Measurements from ENCODE around the gene KBTBD4.
"Not testable (repeated sequence)": the region's sequence is repeated elsewhere in the genome, so short reads cannot be mapped to it uniquely, and the experiment has no call there.

Gene KBTBD4

GRCh38 chr11:47551086-47551485, 27.7 kb downstream of the KBTBD4 start:
- Histone ChIP-seq H3K4me2 (ENCODE audit: low read length) (no peak overlapping the region), H3K4me1 (ENCODE audit: control insufficient read depth, low read depth, low read length) (no peaks in the 10 kb centered on the region), H3K79me1 (ENCODE audit: low read length) (no peaks in the 10 kb centered on the region), H3K23ac (ENCODE audit: low read length) (no peak overlapping the region), H4K8ac (ENCODE audit: low read depth, low read length) (no peak overlapping the region), H3K9ac (ENCODE audit: low read length) (no peak overlapping the region), H3K56ac (ENCODE audit: low read length) (no peak overlapping the region), H3K79me2 (ENCODE audit: control insufficient read depth, insufficient read depth, low read length) (peaks cover 63% of the 10 kb centered on the region), H3K36me3 (ENCODE audit: control insufficient read depth, insufficient read depth, low read length) (no peaks in the 10 kb centered on the region), H3K27me3 (ENCODE audit: insufficient read depth, low read length, poor library complexity) (no peaks in the 10 kb centered on the region), H4K5ac (ENCODE audit: low read length) (no peak overlapping the region), H2BK5ac (ENCODE audit: low read length) (no peak overlapping the region), H2BK120ac (ENCODE audit: low read depth, low read length) (no peak overlapping the region), H3K27ac (ENCODE audit: low read depth, low read length) (no peak overlapping the region), H3K4ac (ENCODE audit: low read depth, low read length) (no peak overlapping the region), H2BK15ac (replicated peaks; ENCODE audit: low read depth) (no peak overlapping the region), H3K18ac (ENCODE audit: low read length) (no peak overlapping the region), H2AK5ac (ENCODE audit: low read length) (no peak overlapping the region), H3K4me3 (ENCODE audit: low read length) (no peak overlapping the region)
- peak; percentile 73 for DNase-seq

- Histone ChIP-seq H3K36me3 (ENCODE audit: control insufficient read depth, insufficient read depth, low read length) (no peaks in the 10 kb centered on the region), H3K79me2 (ENCODE audit: control insufficient read depth, insufficient read depth, low read length) (peaks cover 67% of the 10 kb centered on the region), H3K27ac (ENCODE audit: low read depth, low read length) (no peak overlapping the region), H2BK120ac (ENCODE audit: low read depth, low read length) (no peak overlapping the region), H3K4ac (ENCODE audit: low read depth, low read length) (no peak overlapping the region), H3K4me2 (ENCODE audit: low read length) (no peak overlapping the region), H2BK5ac (ENCODE audit: low read length) (no peak overlapping the region), H3K4me3 (ENCODE audit: low read length) (no peak overlapping the region), H2AK5ac (ENCODE audit: low read length) (no peak overlapping the region), H3K9ac (ENCODE audit: low read length) (no peak overlapping the region), H3K27me3 (ENCODE audit: insufficient read depth, low read length, poor library complexity) (no peaks in the 10 kb centered on the region), H3K4me1 (ENCODE audit: control insufficient read depth, low read depth, low read length) (no peaks in the 10 kb centered on the region), H2BK15ac (replicated peaks; ENCODE audit: low read depth) (no peak overlapping the region), H3K56ac (ENCODE audit: low read length) (no peak overlapping the region), H4K8ac (ENCODE audit: low read depth, low read length) (no peak overlapping the region), H3K18ac (ENCODE audit: low read length) (no peak overlapping the region), H4K5ac (ENCODE audit: low read length) (no peak overlapping the region), H3K23ac (ENCODE audit: low read length) (no peak overlapping the region), H3K79me1 (ENCODE audit: low read length) (no peaks in the 10 kb centered on the region)
- WGBS (ENCODE audit: extremely low coverage, insufficient coverage, low lambda C conversion rate) = no CpG with 5 or more reads among the region's 10 CpGs
- no peak for DNase-seq
Measured at GRCh38 chr11:47550288-47551047, 28.3 kb downstream of the KBTBD4 start.

GRCh38 chr11:47546274-47546673, 32.5 kb downstream of the KBTBD4 start:
- not testable (repeated sequence) for H2AK5ac ChIP-seq (ENCODE audit: low read length); DNase-seq; H4K8ac ChIP-seq (ENCODE audit: low read depth, low read length); H3K4me3 ChIP-seq (ENCODE audit: low read length); H3K79me1 ChIP-seq (ENCODE audit: low read length); H2BK5ac ChIP-seq (ENCODE audit: low read length); H2BK15ac ChIP-seq (replicated peaks; ENCODE audit: low read depth); H3K27ac ChIP-seq (ENCODE audit: low read depth, low read length); H3K36me3 ChIP-seq (ENCODE audit: control insufficient read depth, insufficient read depth, low read length); H2BK120ac ChIP-seq (ENCODE audit: low read depth, low read length); H3K9ac ChIP-seq (ENCODE audit: low read length); H3K23ac ChIP-seq (ENCODE audit: low read length); H3K4me1 ChIP-seq (ENCODE audit: control insufficient read depth, low read depth, low read length); H3K18ac ChIP-seq (ENCODE audit: low read length); H3K56ac ChIP-seq (ENCODE audit: low read length); H4K5ac ChIP-seq (ENCODE audit: low read length); H3K4me2 ChIP-seq (ENCODE audit: low read length); H3K4ac ChIP-seq (ENCODE audit: low read depth, low read length); H3K27me3 ChIP-seq (ENCODE audit: insufficient read depth, low read length, poor library complexity)
- H3K79me2 ChIP-seq (ENCODE audit: control insufficient read depth, insufficient read depth, low read length) = peaks cover 92% of the 10 kb centered on the region
- WGBS (ENCODE audit: extremely low coverage, insufficient coverage, low lambda C conversion rate) = no CpG with 5 or more reads among the region's 7 CpGs

- Histone ChIP-seq H4K8ac (ENCODE audit: low read depth, low read length) (no peak overlapping the region), H2BK5ac (ENCODE audit: low read length) (no peak overlapping the region), H3K79me2 (ENCODE audit: control insufficient read depth, insufficient read depth, low read length) (peaks cover 92% of the 10 kb centered on the region), H3K18ac (ENCODE audit: low read length) (no peak overlapping the region), H3K79me1 (ENCODE audit: low read length) (no peaks in the 10 kb centered on the region), H3K4ac (ENCODE audit: low read depth, low read length) (no peak overlapping the region), H3K4me2 (ENCODE audit: low read length) (no peak overlapping the region), H3K4me3 (ENCODE audit: low read length) (no peak overlapping the region), H2AK5ac (ENCODE audit: low read length) (no peak overlapping the region), H4K5ac (ENCODE audit: low read length) (no peak overlapping the region), H3K27me3 (ENCODE audit: insufficient read depth, low read length, poor library complexity) (no peaks in the 10 kb centered on the region), H3K36me3 (ENCODE audit: control insufficient read depth, insufficient read depth, low read length) (no peaks in the 10 kb centered on the region), H3K4me1 (ENCODE audit: control insufficient read depth, low read depth, low read length) (no peaks in the 10 kb centered on the region), H2BK15ac (replicated peaks; ENCODE audit: low read depth) (no peak overlapping the region), H3K27ac (ENCODE audit: low read depth, low read length) (no peak overlapping the region), H3K56ac (ENCODE audit: low read length) (no peak overlapping the region), H3K9ac (ENCODE audit: low read length) (no peak overlapping the region), H3K23ac (ENCODE audit: low read length) (no peak overlapping the region), H2BK120ac (ENCODE audit: low read depth, low read length) (no peak overlapping the region)
- WGBS (ENCODE audit: extremely low coverage, insufficient coverage, low lambda C conversion rate) = no CpG with 5 or more reads among the region's 6 CpGs
- no peak for DNase-seq
Measured at GRCh38 chr11:47545298-47545697, 33.5 kb downstream of the KBTBD4 start.

- Histone ChIP-seq H4K5ac (ENCODE audit: low read length) (no peak overlapping the region), H3K4me3 (ENCODE audit: low read length) (no peak overlapping the region), H2AK5ac (ENCODE audit: low read length) (no peak overlapping the region), H3K56ac (ENCODE audit: low read length) (no peak overlapping the region), H3K4me2 (ENCODE audit: low read length) (no peak overlapping the region), H3K79me1 (ENCODE audit: low read length) (peaks cover 3% of the 10 kb centered on the region), H3K4me1 (ENCODE audit: control insufficient read depth, low read depth, low read length) (peaks cover 2% of the 10 kb centered on the region), H3K9ac (ENCODE audit: low read length) (no peak overlapping the region), H3K79me2 (ENCODE audit: control insufficient read depth, insufficient read depth, low read length) (peaks cover 90% of the 10 kb centered on the region), H3K27ac (ENCODE audit: low read depth, low read length) (no peak overlapping the region), H2BK15ac (replicated peaks; ENCODE audit: low read depth) (no peak overlapping the region), H3K36me3 (ENCODE audit: control insufficient read depth, insufficient read depth, low read length) (no peaks in the 10 kb centered on the region), H2BK5ac (ENCODE audit: low read length) (no peak overlapping the region), H3K27me3 (ENCODE audit: insufficient read depth, low read length, poor library complexity) (no peaks in the 10 kb centered on the region), H3K23ac (ENCODE audit: low read length) (no peak overlapping the region), H2BK120ac (ENCODE audit: low read depth, low read length) (no peak overlapping the region), H3K4ac (ENCODE audit: low read depth, low read length) (no peak overlapping the region), H4K8ac (ENCODE audit: low read depth, low read length) (no peak overlapping the region), H3K18ac (ENCODE audit: low read length) (no peak overlapping the region)
- DNase-seq = no peak
- WGBS (ENCODE audit: extremely low coverage, insufficient coverage, low lambda C conversion rate) = no CpG with 5 or more reads among the region's 2 CpGs
Measured at GRCh38 chr11:47541070-47541469, 37.7 kb downstream of the KBTBD4 start.

- Histone ChIP-seq H2BK15ac (replicated peaks; ENCODE audit: low read depth) (no peak overlapping the region), H3K79me2 (ENCODE audit: control insufficient read depth, insufficient read depth, low read length) (peaks cover 90% of the 10 kb centered on the region), H3K4me1 (ENCODE audit: control insufficient read depth, low read depth, low read length) (peaks cover 2% of the 10 kb centered on the region), H3K18ac (ENCODE audit: low read length) (no peak overlapping the region), H3K27me3 (ENCODE audit: insufficient read depth, low read length, poor library complexity) (no peaks in the 10 kb centered on the region), H3K79me1 (ENCODE audit: low read length) (peaks cover 3% of the 10 kb centered on the region), H3K27ac (ENCODE audit: low read depth, low read length) (no peak overlapping the region), H3K36me3 (ENCODE audit: control insufficient read depth, insufficient read depth, low read length) (no peaks in the 10 kb centered on the region), H4K8ac (ENCODE audit: low read depth, low read length) (no peak overlapping the region), H4K5ac (ENCODE audit: low read length) (no peak overlapping the region), H3K23ac (ENCODE audit: low read length) (no peak overlapping the region), H2BK5ac (ENCODE audit: low read length) (no peak overlapping the region), H3K56ac (ENCODE audit: low read length) (no peak overlapping the region), H3K4me3 (ENCODE audit: low read length) (no peak overlapping the region), H3K4me2 (ENCODE audit: low read length) (no peak overlapping the region), H3K4ac (ENCODE audit: low read depth, low read length) (no peak overlapping the region), H3K9ac (ENCODE audit: low read length) (peak overlapping the region; percentile 7), H2AK5ac (ENCODE audit: low read length) (no peak overlapping the region), H2BK120ac (ENCODE audit: low read depth, low read length) (no peak overlapping the region)
- DNase-seq = no peak
- no CpG with 5 or more reads among the region's 2 CpGs for WGBS (ENCODE audit: extremely low coverage, insufficient coverage, low lambda C conversion rate)
Measured at GRCh38 chr11:47539681-47540039, 39.1 kb downstream of the KBTBD4 start.

All from mesendoderm (in vitro differentiated cells).